ENCODE data around the gene CARNS1. TPM values are rescaled to one million over a fixed set of nuclear protein-coding genes. Genes with fewer than 3 reads are reported as not detected.
A peak's percentile ranks its signal among the peaks of the same experiment; 100 is the strongest.

CARNS1 gene
- total and polyA plus RNA-seq, 8 donors, result 0.29 to 33.3 (median 2.9) TPM

- H3K27me3 ChIP-seq, result no peaks in the 10 kb centered on the region
- 60 to 75% (median 68%) methylated on average over 15 of the region's 15 CpGs for WGBS, 5 donors
Measured at GRCh38 chr11:67375320-67376055, 40.0 kb upstream of the CARNS1 start.

GRCh38 chr11:67376063-67376820 is 39.2 kb upstream of the CARNS1 start:
- 81 to 85% (median 82%) methylated on average over 6 to 7 of the region's 7 CpGs for WGBS, 5 donors
- H3K9me3 ChIP-seq, result no peaks in the 10 kb centered on the region
- H3K27ac ChIP-seq, result peak overlapping the region in 1 of 5 donors; percentile 13
- H3K4me3 ChIP-seq, result no peak overlapping the region
- peaks cover 29 to 56% (median 38%) of the 10 kb centered on the region in 4 donors for H3K4me1 ChIP-seq
- no peaks in the 10 kb centered on the region for H3K36me3 ChIP-seq
- intact Hi-C loops (cut with DNase I; ENCODE audit: low total_unique reads), result no loop called here
- no peak for TF ChIP-seq POLR2A (IDR thresholded peaks at IDR 0.05)
- TF ChIP-seq EP300 (IDR thresholded peaks at IDR 0.05), result no peak
- no peak for TF ChIP-seq POLR2AphosphoS5 (IDR thresholded peaks at IDR 0.05)
- TF ChIP-seq CTCF (IDR thresholded peaks at IDR 0.05), result no peak
- DNase-seq, result no peak
- no peaks in the 10 kb centered on the region for H3K27me3 ChIP-seq

More at GRCh38 chr11:67375320-67376055, 40.0 kb upstream of the CARNS1 start:
- no peaks in the 10 kb centered on the region for H3K9me3 ChIP-seq
- H3K4me1 ChIP-seq, result peaks cover 36 to 56% (median 46%) of the 10 kb centered on the region in 4 donors
- TF ChIP-seq CTCF (IDR thresholded peaks at IDR 0.05), result no peak
- no peak for TF ChIP-seq POLR2A (IDR thresholded peaks at IDR 0.05)
- no peak for TF ChIP-seq EP300 (IDR thresholded peaks at IDR 0.05)
- TF ChIP-seq POLR2AphosphoS5 (IDR thresholded peaks at IDR 0.05), result no peak
- peak overlapping the region in 3 of 5 donors; percentile 13 to 98 (median 33) for H3K27ac ChIP-seq
- H3K36me3 ChIP-seq, result no peaks in the 10 kb centered on the region
- H3K4me3 ChIP-seq, result no peak overlapping the region
- intact Hi-C loops (cut with DNase I; ENCODE audit: low total_unique reads), result no loop called here
- peak in 1 of 2 donors; percentile 24 for DNase-seq

- 83 to 96% (median 87%) methylated on average over 4 to 6 of the region's 6 CpGs for WGBS, 5 donors
- Histone ChIP-seq H3K4me1 (peaks cover 21 to 55% (median 32%) of the 10 kb centered on the region in 4 donors), H3K9me3 (no peaks in the 10 kb centered on the region), H3K27me3 (no peaks in the 10 kb centered on the region), H3K4me3 (no peak overlapping the region), H3K27ac (no peak overlapping the region), H3K36me3 (no peaks in the 10 kb centered on the region)
- intact Hi-C loops (cut with DNase I; ENCODE audit: low total_unique reads), result no loop called here
- TF ChIP-seq EP300 (IDR thresholded peaks at IDR 0.05) (no peak), POLR2A (IDR thresholded peaks at IDR 0.05) (no peak), CTCF (IDR thresholded peaks at IDR 0.05) (no peak), POLR2AphosphoS5 (IDR thresholded peaks at IDR 0.05) (no peak)
- DNase-seq, result peak in 1 of 2 donors; percentile 19
Measured at GRCh38 chr11:67376873-67377808, 38.3 kb upstream of the CARNS1 start.

GRCh38 chr11:67378544-67378943 is 36.9 kb upstream of the CARNS1 start:
- Histone ChIP-seq H3K27me3 (peaks cover 0 to 3% (median 0%) of the 10 kb centered on the region in 3 donors), H3K27ac (no peak overlapping the region), H3K36me3 (no peaks in the 10 kb centered on the region), H3K4me1 (peaks cover 22 to 58% (median 29%) of the 10 kb centered on the region in 4 donors), H3K9me3 (no peaks in the 10 kb centered on the region), H3K4me3 (no peak overlapping the region)
- intact Hi-C loops (cut with DNase I; ENCODE audit: low total_unique reads), result no loop called here
- DNase-seq, result no peak
- TF ChIP-seq POLR2A (IDR thresholded peaks at IDR 0.05) (no peak), POLR2AphosphoS5 (IDR thresholded peaks at IDR 0.05) (no peak), CTCF (IDR thresholded peaks at IDR 0.05) (no peak), EP300 (IDR thresholded peaks at IDR 0.05) (no peak)
- 88 to 100% (median 96%) methylated on average over 2 to 4 of the region's 4 CpGs for WGBS, 5 donors

Data from stomach (tissue), 9 donors.